Measurements from ENCODE around the gene OPTC. TPM values are rescaled to one million over a fixed set of nuclear protein-coding genes. Genes with fewer than 3 reads are reported as not detected.

The OPTC gene
- total RNA-seq, 1 donor from 2014 or later: 0.36 TPM

- peaks cover 54% of the 10 kb centered on the region for H3K4me1 Mint-ChIP-seq (ENCODE audit: unreplicated experiment)
- no peaks in the 10 kb centered on the region for H3K36me3 Mint-ChIP-seq (ENCODE audit: low read depth, unreplicated experiment)
- no peak for DNase-seq (ENCODE audit: low spot score)
- H3K4me3 Mint-ChIP-seq (ENCODE audit: unreplicated experiment): no peak overlapping the region
- H3K9me3 Mint-ChIP-seq (ENCODE audit: unreplicated experiment): no peaks in the 10 kb centered on the region
- peaks cover 16% of the 10 kb centered on the region for H3K27me3 Mint-ChIP-seq (ENCODE audit: unreplicated experiment)
- TF ChIP-seq CTCF (IDR thresholded peaks at IDR 0.05; ENCODE audit: unreplicated experiment): no peak
- H3K27ac Mint-ChIP-seq (ENCODE audit: unreplicated experiment): no peak overlapping the region
Observed at GRCh38 chr1:203506858-203507626, 13.1 kb downstream of the OPTC start.

GRCh38 chr1:203507759-203508158, 13.8 kb downstream of the OPTC start:
- H3K4me3 Mint-ChIP-seq (ENCODE audit: unreplicated experiment): no peak overlapping the region
- peaks cover 61% of the 10 kb centered on the region for H3K4me1 Mint-ChIP-seq (ENCODE audit: unreplicated experiment)
- H3K27ac Mint-ChIP-seq (ENCODE audit: unreplicated experiment): no peak overlapping the region
- H3K9me3 Mint-ChIP-seq (ENCODE audit: unreplicated experiment): no peaks in the 10 kb centered on the region
- DNase-seq (ENCODE audit: low spot score): no peak
- no peaks in the 10 kb centered on the region for H3K36me3 Mint-ChIP-seq (ENCODE audit: low read depth, unreplicated experiment)
- H3K27me3 Mint-ChIP-seq (ENCODE audit: unreplicated experiment): peaks cover 20% of the 10 kb centered on the region
- TF ChIP-seq CTCF (IDR thresholded peaks at IDR 0.05; ENCODE audit: unreplicated experiment): no peak

GRCh38 chr1:203508463-203509073, 14.6 kb downstream of the OPTC start:
- peak overlapping the region; percentile 14 for H3K4me3 Mint-ChIP-seq (ENCODE audit: unreplicated experiment)
- no peak for TF ChIP-seq CTCF (IDR thresholded peaks at IDR 0.05; ENCODE audit: unreplicated experiment)

GRCh38 chr1:203509135-203509534, 15.2 kb downstream of the OPTC start:
- no peak for TF ChIP-seq CTCF (IDR thresholded peaks at IDR 0.05; ENCODE audit: unreplicated experiment)
- no peaks in the 10 kb centered on the region for H3K9me3 Mint-ChIP-seq (ENCODE audit: unreplicated experiment)

More at GRCh38 chr1:203508463-203509073, 14.6 kb downstream of the OPTC start:
- Mint-ChIP-seq H3K27ac (ENCODE audit: unreplicated experiment) (peak overlapping the region; percentile 57), H3K36me3 (ENCODE audit: low read depth, unreplicated experiment) (no peaks in the 10 kb centered on the region), H3K9me3 (ENCODE audit: unreplicated experiment) (no peaks in the 10 kb centered on the region), H3K27me3 (ENCODE audit: unreplicated experiment) (peaks cover 22% of the 10 kb centered on the region), H3K4me1 (ENCODE audit: unreplicated experiment) (peaks cover 69% of the 10 kb centered on the region)
- DNase-seq (ENCODE audit: low spot score): no peak

GRCh38 chr1:203511513-203511912, 17.6 kb downstream of the OPTC start:
- Mint-ChIP-seq H3K4me1 (ENCODE audit: unreplicated experiment) (peaks cover 84% of the 10 kb centered on the region), H3K27ac (ENCODE audit: unreplicated experiment) (peak overlapping the region; percentile 89), H3K4me3 (ENCODE audit: unreplicated experiment) (peak overlapping the region; percentile 68), H3K36me3 (ENCODE audit: low read depth, unreplicated experiment) (no peaks in the 10 kb centered on the region), H3K9me3 (ENCODE audit: unreplicated experiment) (no peaks in the 10 kb centered on the region), H3K27me3 (ENCODE audit: unreplicated experiment) (peaks cover 19% of the 10 kb centered on the region)
- TF ChIP-seq CTCF (IDR thresholded peaks at IDR 0.05; ENCODE audit: unreplicated experiment): no peak
- DNase-seq (ENCODE audit: low spot score): no peak

More at GRCh38 chr1:203509135-203509534, 15.2 kb downstream of the OPTC start:
- Mint-ChIP-seq H3K4me3 (ENCODE audit: unreplicated experiment) (peak overlapping the region; percentile 14), H3K27ac (ENCODE audit: unreplicated experiment) (peak overlapping the region; percentile 57), H3K27me3 (ENCODE audit: unreplicated experiment) (peaks cover 22% of the 10 kb centered on the region), H3K4me1 (ENCODE audit: unreplicated experiment) (peaks cover 73% of the 10 kb centered on the region), H3K36me3 (ENCODE audit: low read depth, unreplicated experiment) (no peaks in the 10 kb centered on the region)
- DNase-seq (ENCODE audit: low spot score): no peak
